GM18907 (cell line): ENCODE measurements around the gene DYNC1I1.

ENCODE experiments used
- ATAC-seq: cut with Tn5 transposase; IDR thresholded peaks from one replicate; pipeline ENCODE4 v1.9.1; 2021; ENCODE audit warnings: mild to moderate bottlenecking, moderate library complexity; ENCODE audit not compliant: unreplicated experiment

DYNC1I1 gene

GRCh38 chr7:96013836-96014235 is 241.5 kb downstream of the DYNC1I1 start:
- ATAC-seq: no peak

GRCh38 chr7:96014617-96015016 is 242.3 kb downstream of the DYNC1I1 start:
- ATAC-seq: no peak

- no peak for ATAC-seq
These were observed 243.8 kb downstream of the DYNC1I1 start for GRCh38 chr7:96016056-96016586.

GRCh38 chr7:96016735-96017134 is 244.4 kb downstream of the DYNC1I1 start:
- ATAC-seq: no peak

- no peak for ATAC-seq
These were observed 245.5 kb downstream of the DYNC1I1 start for GRCh38 chr7:96017877-96018276.

GRCh38 chr7:96021568-96021967 is 249.2 kb downstream of the DYNC1I1 start:
- ATAC-seq: no peak

- no peak for ATAC-seq
These were observed 251.0 kb downstream of the DYNC1I1 start for GRCh38 chr7:96023387-96023786.

GRCh38 chr7:96026010-96026409 is 253.7 kb downstream of the DYNC1I1 start:
- no peak for ATAC-seq

- no peak for ATAC-seq
These were observed 254.3 kb downstream of the DYNC1I1 start for GRCh38 chr7:96026611-96027010.

GRCh38 chr7:96028729-96029128 is 256.4 kb downstream of the DYNC1I1 start:
- no peak for ATAC-seq

GRCh38 chr7:96033009-96033598 is 260.8 kb downstream of the DYNC1I1 start:
- no peak for ATAC-seq

- ATAC-seq: no peak
These were observed 262.8 kb downstream of the DYNC1I1 start for GRCh38 chr7:96034940-96035727.

GRCh38 chr7:96040250-96040772 is 268.0 kb downstream of the DYNC1I1 start:
- ATAC-seq: no peak

- ATAC-seq: no peak
These were observed 268.8 kb downstream of the DYNC1I1 start for GRCh38 chr7:96041171-96041570.

- no peak for ATAC-seq
These were observed 272.8 kb downstream of the DYNC1I1 start for GRCh38 chr7:96045181-96045580.

- no peak for ATAC-seq
These were observed 273.6 kb downstream of the DYNC1I1 start for GRCh38 chr7:96045919-96046318.

GRCh38 chr7:96052289-96052688 is 279.9 kb downstream of the DYNC1I1 start:
- ATAC-seq: no peak

GRCh38 chr7:96052860-96053470 is 280.6 kb downstream of the DYNC1I1 start:
- no peak for ATAC-seq

GRCh38 chr7:96055717-96056116 is 283.4 kb downstream of the DYNC1I1 start:
- no peak for ATAC-seq

GRCh38 chr7:96059075-96059474 is 286.7 kb downstream of the DYNC1I1 start:
- no peak for ATAC-seq

- ATAC-seq: no peak
These were observed 288.7 kb downstream of the DYNC1I1 start for GRCh38 chr7:96061009-96061408.

GRCh38 chr7:96061844-96062243 is 289.5 kb downstream of the DYNC1I1 start:
- no peak for ATAC-seq
